ENCODE results near the gene IDI1. TPM values are rescaled to one million over a fixed set of nuclear protein-coding genes. Genes with fewer than 3 reads are reported as not detected.
A peak's percentile ranks its signal among the peaks of the same experiment; 100 is the strongest.

The IDI1 gene
- total and polyA plus RNA-seq, 2 of the 13 experiments (the other 11 are each of a cell fraction or from before 2014, with no cell fraction given), result 44.4 to 145 TPM

GRCh38 chr10:1056326-1057105 is 7.6 kb upstream of the IDI1 start, which contains the start of gene WDR37 (continued):
- TF ChIP-seq ZNF770 (CRISPR knock-in tag; IDR thresholded peaks at IDR 0.05) (0 out of 2 replicates have a peak, but pooled peaks have one; percentile 47), SAFB2 (CRISPR knock-in tag; IDR thresholded peaks at IDR 0.05; ENCODE audit: borderline replicate concordance, low read depth) (peak; percentile 48; the same call in 1 of the 2 replicates), TFAP4 (IDR thresholded peaks at IDR 0.05; ENCODE audit: borderline replicate concordance, low read depth) (peak; percentile 24; the same call in 1 of the 2 replicates), ZNF235 (CRISPR knock-in tag; IDR thresholded peaks at IDR 0.05; ENCODE audit: borderline replicate concordance) (no peak), PRDM10 (CRISPR knock-in tag; IDR thresholded peaks at IDR 0.05; ENCODE audit: low read depth) (no peak), IKZF4 (CRISPR knock-in tag; IDR thresholded peaks at IDR 0.05; ENCODE audit: borderline replicate concordance, low read depth, not compliant biosample characterization) (peak; percentile 7), ZBTB42 (CRISPR knock-in tag; IDR thresholded peaks at IDR 0.05) (peak; percentile 74; the same call in 1 of the 2 replicates), SIX1 (CRISPR knock-in tag; IDR thresholded peaks at IDR 0.05; ENCODE audit: borderline replicate concordance) (no peak), KMT2A (CRISPR knock-in tag; IDR thresholded peaks at IDR 0.05) (peak; percentile 91), CREB1 (IDR thresholded peaks at IDR 0.05) (0 out of 2 replicates have a peak, but pooled peaks have one; percentile 29), CREB1 (CRISPR knock-in tag; IDR thresholded peaks at IDR 0.05) (no peak), MED1 (CRISPR knock-in tag; IDR thresholded peaks at IDR 0.05) (peak; percentile 65), ZNF570 (CRISPR knock-in tag; IDR thresholded peaks at IDR 0.05; ENCODE audit: borderline replicate concordance) (no peak), NFIB (CRISPR knock-in tag; IDR thresholded peaks at IDR 0.05; ENCODE audit: borderline replicate concordance) (no peak), RBM39 (IDR thresholded peaks at IDR 0.05; ENCODE audit: low read depth, low read length, poor library complexity, severe bottlenecking) (no peak), TEAD3 (CRISPR knock-in tag; optimal IDR thresholded peaks at IDR 0.05; ENCODE audit: borderline replicate concordance) (peak; percentile 22), AKNA (CRISPR knock-in tag; IDR thresholded peaks at IDR 0.05; ENCODE audit: borderline replicate concordance) (no peak)
